K562 (cell line): ENCODE results near the gene CTXN1. TPM values are rescaled to one million over a fixed set of nuclear protein-coding genes. Genes with fewer than 3 reads are reported as not detected.

Experiments used
- ATF7 ChIP-seq: fragments of 450-650 bp; IDR thresholded peaks from 2 replicates; pipeline ENCODE4 v1.7.1; 2014; ENCODE audit warnings: mild to moderate bottlenecking, moderate library complexity
- CREB3L1 ChIP-seq: fragments of 450-650 bp; IDR thresholded peaks from 2 replicates; pipeline ENCODE4 v1.6.1; 2014; ENCODE audit warnings: low read depth, mild to moderate bottlenecking, moderate library complexity, borderline replicate concordance
- CSDE1 ChIP-seq, 2 experiments: fragments of 450-650 bp; IDR thresholded peaks; 2 replicates each; pipeline ENCODE4 v1.6.1; 2016; ENCODE audit warnings: mild to moderate bottlenecking in 1 of 2
- MNT ChIP-seq, 2 experiments: fragments of 450-650 bp; conservative IDR thresholded peaks; 2 replicates each; pipeline ENCODE4 v1.6.1; 2017; ENCODE audit warnings: mild to moderate bottlenecking in 2 of 2, moderate library complexity in 2 of 2
- NR2C1 ChIP-seq, 2 experiments: fragments of 450-650 bp; IDR thresholded peaks; 2 replicates each; pipeline ENCODE4 v1.6.1; 2017; ENCODE audit warnings: mild to moderate bottlenecking in 2 of 2, antibody characterized with exemption in 1 of 2, inconsistent platforms in 1 of 2, missing compliant biosample characterization in 1 of 2, missing genetic modification characterization in 1 of 2
- RBM22 ChIP-seq: fragments of 200-400 bp; formaldehyde crosslinking; IDR thresholded peaks from 2 replicates; pipeline ENCODE4 v1.6.1; 2018; ENCODE audit warnings: low read length, low read depth; ENCODE audit not compliant: poor library complexity, severe bottlenecking
- SAFB ChIP-seq: fragments of 200-400 bp; formaldehyde crosslinking; IDR thresholded peaks from 2 replicates; pipeline ENCODE4 v1.6.1; 2017; ENCODE audit warnings: low read depth, low read length, borderline replicate concordance
- SIRT6 ChIP-seq: IDR thresholded peaks from one replicate; pipeline ENCODE4 v1.6.1; 2012; ENCODE audit warnings: low read depth, mild to moderate bottlenecking, control low read depth, inconsistent platforms, low read length, moderate library complexity
- SP2 ChIP-seq: IDR thresholded peaks from 2 replicates; pipeline ENCODE4 v1.6.1; 2011; ENCODE audit warnings: mild to moderate bottlenecking, low read depth, low read length, moderate library complexity; ENCODE audit not compliant: poor library complexity, severe bottlenecking; ENCODE audit errors: extremely low read depth
- STAT5B ChIP-seq: fragments of 250-450 bp; sonication (Bioruptor Pico); IDR thresholded peaks from 2 replicates; pipeline ENCODE4 v1.8.0; 2021; ENCODE audit warnings: mild to moderate bottlenecking, inconsistent platforms
- STAT6 ChIP-seq: sonication (generic); formaldehyde crosslinking; IDR thresholded peaks from 2 replicates; pipeline ENCODE4 v1.8.1; 2023; ENCODE audit warnings: mild to moderate bottlenecking, missing genetic modification reagents
- TAF15 ChIP-seq: fragments of 200-400 bp; formaldehyde crosslinking; IDR thresholded peaks from 2 replicates; pipeline ENCODE4 v1.6.1; 2017; ENCODE audit warnings: mild to moderate bottlenecking, low read depth, low read length, moderate library complexity
- TAF7 ChIP-seq: fragments of 450-650 bp; IDR thresholded peaks from 2 replicates; pipeline ENCODE4 v1.6.1; 2016; ENCODE audit warnings: missing genetic modification characterization, missing compliant biosample characterization
- THRA ChIP-seq: fragments of 450-650 bp; IDR thresholded peaks from 2 replicates; pipeline ENCODE4 v1.6.1; 2017; ENCODE audit warnings: mild to moderate bottlenecking, moderate library complexity
- YBX1 ChIP-seq: fragments of 450-650 bp; IDR thresholded peaks from 2 replicates; pipeline ENCODE4 v1.7.1; 2016; ENCODE audit warnings: mild to moderate bottlenecking
- ZBTB12 ChIP-seq: fragments of 250-450 bp; sonication (Bioruptor Pico); IDR thresholded peaks from 2 replicates; pipeline ENCODE4 v1.4.0; 2020
- ZFP1 ChIP-seq: fragments of 450-650 bp; formaldehyde crosslinking; IDR thresholded peaks from 2 replicates; pipeline ENCODE4 v1.4.0; 2020; ENCODE audit warnings: mild to moderate bottlenecking, mixed read lengths
- ZNF511 ChIP-seq: sonication (generic); formaldehyde crosslinking; IDR thresholded peaks from 2 replicates; pipeline ENCODE4 v1.8.0; 2022; ENCODE audit warnings: mild to moderate bottlenecking, missing genetic modification reagents
- polyA plus RNA-seq, 8 experiments: library from polyadenylated mRNA; depleted of rRNA in 4 of 8; stranded (reverse) in 5 of 8; unstranded in 3 of 8; fragments of >200 nt; fragmentation: Nextera tagmentation in 2 of 8; fragmentation: Illumina TruSeq in 1 of 8; extraction: Ambion mirVana in 2 of 8; extraction: Trizol in 1 of 8; gene quantifications; 2 replicates each; pipeline versions ENCODE4 v1.2.1 to v1.2.3, GENCODE V29; 2011 to 2014; ENCODE audit warnings: inconsistent platforms in 1 of 8, missing spikeins in 1 of 8
- total RNA-seq, 7 experiments: library from RNA; depleted of rRNA in 6 of 7; stranded (reverse); fragments of >200 nt in 6 of 7; fragmentation: Illumina TruSeq in 2 of 7; extraction: Trizol in 2 of 7; gene quantifications; 2 replicates each; pipeline versions ENCODE4 v1.2.1 to v1.2.3, GENCODE V29; 2011 to 2021; ENCODE audit warnings: low replicate concordance in 1 of 7

Gene CTXN1
- total and polyA plus RNA-seq, 9 of the 15 experiments (the other 6 are each of a cell fraction or from before 2014, with no cell fraction given) = 0.15 to 37.4 (median 1.8) TPM; not detected in 2

GRCh38 chr19:7903244-7904073, 22.5 kb downstream of the CTXN1 start, which contains the start of gene MAP2K7 (continued):
- TF ChIP-seq ZBTB12 (CRISPR knock-in tag) (no peak), YBX1 (no peak), TAF7 (tag) (peak; percentile 73), TAF15 (no peak), NR2C1 (IDR thresholded peaks at IDR 0.05) (peak; percentile 53; the same call in 1 of the 2 replicates), NR2C1 (tag; IDR thresholded peaks at IDR 0.05) (no peak; the same call in 1 of the 2 replicates), CREB3L1 (peak; percentile 80), ZFP1 (no peak), SIRT6 (no peak), RBM22 (no peak), MNT (conservative IDR thresholded peaks at IDR 0.05) (peak; percentile 89 to 92), ATF7 (peak; percentile 97), THRA (no peak), SP2 (no peak), CSDE1 (IDR thresholded peaks at IDR 0.05) (no peak), ZNF511 (CRISPR knock-in tag) (peak; percentile 65; the same call in 1 of the 2 replicates), STAT5B (CRISPR knock-in tag) (no peak), SAFB (no peak), STAT6 (CRISPR knock-in tag) (no peak)
